HG02763 (cell line): ENCODE measurements around the gene CD300LD.
"Not testable (repeated sequence)": the region's sequence is repeated elsewhere in the genome, so short reads cannot be mapped to it uniquely, and the experiment has no call there.

ENCODE experiments used
- ATAC-seq: cut with Tn5 transposase; IDR thresholded peaks from one replicate; pipeline ENCODE4 v1.9.1; 2021; ENCODE audit warnings: mild to moderate bottlenecking, moderate library complexity; ENCODE audit not compliant: unreplicated experiment

Gene CD300LD

DNA sequence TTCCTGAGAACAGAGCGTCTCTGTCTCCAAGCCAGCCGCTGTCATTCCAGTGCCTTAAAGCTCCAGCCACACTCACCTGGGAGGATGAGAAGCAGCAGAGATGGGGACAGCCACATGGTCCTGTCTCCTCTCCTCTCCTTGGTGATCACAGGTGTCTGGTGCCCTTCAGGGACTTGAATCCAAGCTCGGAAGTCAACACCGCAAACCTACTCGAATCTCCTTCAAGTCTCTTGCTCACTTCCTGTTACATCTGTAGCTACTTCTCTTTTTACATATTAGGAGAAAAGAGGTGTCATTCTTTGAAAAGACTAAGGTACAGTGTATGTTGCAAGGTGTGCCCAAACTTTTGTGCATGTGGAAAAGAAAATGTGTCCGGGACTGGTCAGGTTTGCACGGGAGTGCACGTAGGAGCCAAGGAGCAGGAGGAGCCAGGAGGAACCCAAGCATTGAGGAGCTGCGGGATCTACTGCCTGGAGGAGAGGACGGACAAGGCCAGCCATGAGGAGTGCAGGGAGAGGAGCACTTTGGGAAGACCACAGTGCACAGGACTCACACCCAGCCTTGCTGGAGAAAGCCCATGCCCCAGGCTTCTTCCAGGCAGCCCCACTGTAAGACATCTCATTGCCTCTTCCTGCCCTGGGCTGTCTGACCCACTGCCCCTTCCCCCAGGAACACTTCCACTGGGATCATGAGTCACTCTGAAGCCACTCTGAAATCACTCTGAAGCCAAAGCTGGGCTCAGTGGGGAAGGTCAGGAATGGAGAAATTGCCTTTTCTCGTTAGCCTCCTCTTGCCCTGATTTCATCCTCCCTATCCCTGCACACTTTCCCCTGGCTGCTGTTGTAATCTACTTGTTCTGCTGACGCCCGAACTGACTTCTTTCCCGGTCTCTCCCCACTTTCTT is at the start of gene CD300LD:
Gene CD300LD, minus strand, starts transcription at position 197 of the 904 bp plus-strand sequence. Its CDS starts 81 bp downstream, at position 116.
- ATAC-seq = no peak

DNA sequence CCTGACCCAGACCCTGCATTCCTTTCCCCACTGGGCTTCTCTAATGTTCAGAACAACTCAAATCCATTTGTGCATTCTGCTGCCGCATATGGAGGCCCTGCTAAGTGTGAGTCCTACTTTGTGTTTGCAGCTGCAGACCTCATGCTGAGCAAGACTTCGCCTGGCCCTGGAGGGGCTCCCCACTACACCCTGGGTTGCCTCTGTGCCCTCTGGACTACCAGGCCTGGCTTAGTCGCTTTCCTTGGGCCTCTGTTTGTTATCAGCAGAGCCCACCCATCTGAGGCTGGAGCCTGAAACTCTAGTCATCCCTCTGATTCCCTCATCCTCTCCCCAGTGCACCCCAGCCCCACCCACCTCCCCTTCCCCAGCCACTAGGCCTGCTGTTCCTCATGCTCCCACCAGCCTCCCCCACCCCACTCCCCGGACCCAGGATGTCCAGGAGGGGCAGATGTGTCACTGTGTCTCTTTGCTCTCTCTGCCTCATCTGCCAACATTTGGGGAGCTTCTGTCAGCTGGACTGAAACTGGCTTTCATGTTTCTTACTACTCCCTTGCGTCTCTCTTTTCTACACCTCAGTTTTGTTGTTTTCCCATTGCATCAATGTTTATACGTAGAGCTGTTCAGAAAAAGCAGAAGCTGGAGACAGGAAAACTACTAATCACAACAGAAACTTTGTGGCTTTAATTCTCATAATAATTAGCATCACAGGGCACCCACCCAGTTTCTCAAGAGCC is 49.3 kb upstream of the CD300LD start:
- ATAC-seq = no peak

DNA sequence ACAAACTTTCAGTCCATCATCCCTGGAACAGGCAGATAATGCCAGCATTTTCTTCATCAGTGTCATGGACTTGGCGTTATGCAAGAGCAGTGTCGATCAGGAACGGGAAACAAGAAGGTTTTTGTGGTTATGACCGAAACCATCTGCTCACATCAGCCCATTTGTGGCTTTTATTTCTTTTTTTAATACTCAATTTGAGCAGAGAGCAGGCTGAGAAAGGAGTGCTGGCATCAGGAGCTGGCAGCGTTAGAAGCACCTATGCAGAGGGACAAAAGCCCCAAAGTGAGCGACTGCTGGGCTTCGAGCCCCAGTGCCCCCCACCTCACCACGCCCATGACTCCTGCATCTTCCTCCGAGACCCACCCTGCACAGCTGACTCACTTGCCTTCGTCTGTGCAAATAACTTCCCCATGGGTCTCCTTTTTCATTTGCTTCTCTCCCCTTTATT is 47.6 kb upstream of the CD300LD start:
- ATAC-seq = no peak

DNA sequence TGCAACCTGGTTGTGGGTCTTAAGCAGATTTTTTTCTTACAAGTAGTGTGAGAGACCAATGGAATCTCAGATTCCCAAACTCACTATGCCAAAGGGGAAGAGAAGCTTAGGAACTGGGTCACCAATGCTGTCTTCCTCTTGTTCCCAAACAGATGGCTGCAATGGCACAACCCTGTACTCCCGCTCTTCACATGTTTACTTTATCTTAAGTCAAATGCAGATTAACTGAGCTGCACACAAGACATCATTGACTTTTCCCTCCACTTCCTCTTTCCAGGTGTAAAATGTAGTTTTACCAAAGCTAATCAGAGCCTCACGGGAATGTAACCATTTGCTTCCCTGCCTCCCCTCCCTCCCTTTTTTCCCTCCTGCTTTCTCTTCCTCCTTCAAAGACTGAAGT is 45.8 kb upstream of the CD300LD start:
- no peak for ATAC-seq

DNA sequence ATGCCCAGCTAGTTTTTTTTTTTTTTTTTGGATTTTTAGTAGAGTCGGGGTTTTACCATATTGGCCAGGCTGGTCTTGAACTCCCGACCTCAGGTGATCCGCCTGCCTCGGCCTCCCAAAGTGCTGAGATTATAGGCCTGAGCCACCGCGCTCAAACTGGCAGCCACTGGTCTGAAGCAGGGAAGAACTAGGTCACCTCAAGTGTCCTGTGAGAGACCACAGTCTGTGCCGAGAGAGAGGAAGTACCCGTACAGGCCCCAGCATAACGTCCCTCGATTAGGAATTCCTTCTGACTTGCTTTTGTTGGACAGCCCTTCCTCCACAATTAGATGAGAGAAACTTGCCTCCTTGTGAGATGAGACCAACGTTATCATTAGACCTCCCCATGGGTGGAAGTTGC is 45.2 kb upstream of the CD300LD start:
- ATAC-seq = no peak

GRCh38 chr17:74636541-74637085 is 44.5 kb upstream of the CD300LD start:
- ATAC-seq = not testable (repeated sequence)

DNA sequence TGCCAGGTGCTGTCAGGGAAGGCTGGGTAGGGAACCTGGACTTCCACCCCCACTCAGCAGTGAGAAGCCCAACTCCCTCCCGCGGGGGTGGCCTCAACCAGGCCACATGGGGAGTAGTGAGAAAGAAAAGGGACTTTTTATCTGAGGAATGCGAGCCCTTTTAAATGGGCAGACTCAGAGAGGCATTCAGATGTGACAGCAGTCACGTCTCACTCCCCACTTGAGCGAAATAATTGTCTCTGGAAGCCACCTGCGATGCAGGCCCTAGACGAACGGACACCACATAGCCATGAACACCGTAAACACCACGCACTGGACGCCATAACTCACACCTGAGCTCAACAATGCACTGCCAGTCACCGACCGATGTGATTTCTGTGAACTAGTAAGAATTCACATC is 43.3 kb upstream of the CD300LD start:
- ATAC-seq = no peak

DNA sequence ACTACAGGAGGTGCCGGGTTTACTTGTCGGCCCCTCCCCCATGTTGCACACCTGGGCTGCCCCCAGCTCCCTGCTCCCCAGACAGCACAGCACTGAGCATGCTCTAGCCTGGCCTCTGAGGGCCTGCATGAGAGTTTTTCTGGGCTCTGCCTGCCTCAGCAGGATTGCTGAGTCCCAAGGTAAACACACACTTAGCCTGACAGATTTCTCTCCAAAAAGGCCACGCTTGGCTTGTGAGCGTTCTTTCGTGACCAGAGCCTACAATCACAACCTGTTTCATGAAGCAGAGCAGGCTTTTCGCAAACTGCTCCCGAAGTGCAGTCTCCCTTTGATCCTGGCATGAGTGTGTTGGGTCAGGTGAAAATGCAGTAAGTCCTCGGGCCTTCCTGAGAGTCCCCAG is 41.2 kb upstream of the CD300LD start:
- ATAC-seq = no peak

GRCh38 chr17:74632617-74633016 is 40.5 kb upstream of the CD300LD start:
- ATAC-seq = no peak

GRCh38 chr17:74631468-74632450 is 39.7 kb upstream of the CD300LD start:
- ATAC-seq = no peak

DNA sequence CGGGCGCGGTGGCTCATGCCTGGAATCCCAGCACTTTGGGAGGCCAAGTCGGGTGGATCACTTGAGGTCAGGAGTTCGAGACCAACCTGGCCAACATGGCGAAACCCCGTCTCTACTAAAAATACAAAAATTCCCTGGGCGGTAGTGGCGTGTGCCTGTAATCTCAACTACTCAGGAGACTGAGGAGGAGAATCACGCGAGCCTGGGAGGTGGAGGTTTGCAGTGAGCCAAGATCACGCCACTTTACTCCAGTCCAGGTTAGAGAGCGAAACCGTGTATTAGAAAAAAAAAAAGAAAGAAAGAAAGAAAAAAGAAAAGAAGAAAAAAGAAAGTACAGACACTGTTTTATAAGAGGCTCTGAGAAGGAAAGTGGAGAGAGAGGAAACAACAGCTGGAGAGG is 38.2 kb upstream of the CD300LD start:
- not testable (repeated sequence) for ATAC-seq

DNA sequence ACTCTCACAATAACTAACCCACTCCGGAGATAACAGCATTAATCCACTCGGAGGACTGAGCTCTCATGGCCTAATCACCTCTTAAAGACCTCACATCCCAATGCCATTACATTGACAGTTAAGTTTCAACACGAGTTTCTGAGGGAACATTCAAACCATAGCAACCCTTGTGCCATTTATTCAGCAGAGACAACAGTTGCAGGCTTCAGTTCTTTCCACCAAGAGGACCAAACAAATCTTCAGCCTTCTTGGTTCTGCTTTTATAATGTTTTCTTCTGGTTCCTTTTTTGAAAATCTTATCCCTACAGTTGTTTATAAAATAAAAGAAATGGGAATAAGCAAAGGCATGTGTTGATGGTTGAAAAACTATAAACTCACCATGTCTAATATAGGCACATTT is 33.6 kb upstream of the CD300LD start:
- ATAC-seq = no peak

DNA sequence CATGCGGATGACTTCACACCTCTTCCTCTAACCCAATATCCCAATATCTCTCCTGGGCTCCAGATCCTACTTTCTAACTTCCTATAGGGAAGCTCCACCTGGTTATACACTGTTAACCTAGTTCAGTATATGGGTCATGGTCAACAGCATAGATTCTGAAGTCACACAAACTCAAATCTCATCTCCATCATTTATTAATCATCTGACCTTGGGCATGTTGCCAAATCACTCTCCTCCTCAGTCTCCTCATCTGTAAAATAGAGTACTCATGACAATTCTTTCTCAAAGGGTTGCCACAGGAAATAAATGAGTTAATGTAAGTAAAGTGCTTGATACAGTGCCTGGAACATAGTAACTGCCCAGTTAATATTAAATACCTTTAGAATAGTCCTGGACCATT is 32.0 kb upstream of the CD300LD start:
- no peak for ATAC-seq

DNA sequence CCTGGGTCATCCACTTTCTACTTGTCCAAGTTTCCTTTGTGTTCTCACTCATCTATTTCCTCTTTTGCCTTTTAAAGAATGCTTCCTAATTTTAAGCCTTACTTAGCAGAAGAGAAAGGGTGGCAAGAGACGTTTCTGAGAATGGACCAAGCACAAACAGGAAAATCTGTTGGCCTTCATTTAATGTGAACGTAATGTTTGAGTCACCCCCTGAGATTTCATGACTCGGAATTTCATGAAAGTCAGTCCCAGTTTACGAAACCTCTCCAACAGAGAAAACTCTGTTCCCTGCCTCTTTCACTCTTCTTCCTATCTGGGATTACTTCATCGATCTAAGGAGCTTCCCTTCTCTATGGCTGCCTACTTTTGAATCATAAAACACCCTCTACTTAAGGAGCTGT is 31.6 kb upstream of the CD300LD start, which contains the start of gene CD300E:
Gene CD300E, minus strand, starts transcription at position 46 of the 401 bp plus-strand sequence. CDS start 117 bp downstream, outside the sequence.
- ATAC-seq = no peak

GRCh38 chr17:74619077-74619673 is 27.1 kb upstream of the CD300LD start:
- no peak for ATAC-seq

DNA sequence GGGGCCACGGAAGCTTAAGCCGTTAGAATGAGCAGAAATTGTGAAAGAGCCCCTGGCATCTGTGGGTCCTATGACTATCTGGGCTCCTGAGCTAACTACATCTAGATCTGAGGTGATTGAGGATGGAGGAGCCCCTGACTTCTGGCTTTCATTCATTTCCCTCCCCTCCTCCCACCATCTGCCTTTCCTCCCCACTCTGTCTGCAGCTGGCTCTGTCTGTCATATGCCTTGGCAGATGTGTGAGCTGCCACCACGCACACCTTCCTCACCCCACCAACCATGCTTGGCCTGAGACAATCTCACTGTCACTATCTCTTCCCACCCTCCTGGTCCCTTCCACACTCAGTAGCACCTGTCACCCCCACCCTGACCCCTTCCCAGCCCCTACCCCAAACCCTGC is 26.4 kb upstream of the CD300LD start:
- no peak for ATAC-seq

DNA sequence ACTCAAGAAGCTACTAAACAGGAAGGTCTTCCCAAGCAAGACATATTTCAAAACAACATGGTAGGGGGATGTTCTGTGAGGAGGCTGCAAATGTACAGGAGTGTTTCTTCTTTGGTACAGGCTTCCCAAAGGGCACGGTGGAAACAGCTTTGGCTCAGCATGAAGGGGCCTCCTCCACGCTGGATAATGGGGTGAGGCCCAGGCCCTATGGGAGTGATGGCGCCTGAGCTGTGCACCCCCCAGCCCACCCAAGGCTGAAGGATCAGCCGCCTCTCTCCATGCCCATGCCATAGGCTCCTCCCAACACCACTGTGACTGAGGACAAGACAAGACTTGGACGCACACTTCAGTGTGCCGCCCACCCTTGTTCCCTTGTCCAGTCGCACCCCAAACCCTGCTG is 24.6 kb upstream of the CD300LD start:
- ATAC-seq = no peak

DNA sequence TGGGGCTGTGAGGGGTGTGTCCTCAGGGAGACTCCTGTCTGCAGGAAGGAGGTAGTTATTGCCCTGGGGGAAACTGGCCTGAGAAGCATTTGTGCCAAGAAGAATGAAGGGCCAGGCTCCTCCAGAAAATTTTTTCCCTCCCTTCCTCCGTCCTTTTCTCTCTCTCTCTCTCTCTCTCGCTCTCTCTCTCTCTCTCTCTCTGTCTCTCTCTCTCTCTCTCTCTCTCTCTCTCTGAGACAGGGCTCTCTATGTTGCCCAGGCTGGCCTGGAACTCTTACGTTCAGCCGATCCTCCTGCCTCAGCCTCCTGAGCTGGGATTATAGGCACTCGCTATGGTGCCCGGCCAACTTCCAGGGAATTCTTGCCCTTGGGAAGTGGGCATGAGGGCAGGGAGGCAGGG is 20.0 kb upstream of the CD300LD start:
- ATAC-seq = no peak

DNA sequence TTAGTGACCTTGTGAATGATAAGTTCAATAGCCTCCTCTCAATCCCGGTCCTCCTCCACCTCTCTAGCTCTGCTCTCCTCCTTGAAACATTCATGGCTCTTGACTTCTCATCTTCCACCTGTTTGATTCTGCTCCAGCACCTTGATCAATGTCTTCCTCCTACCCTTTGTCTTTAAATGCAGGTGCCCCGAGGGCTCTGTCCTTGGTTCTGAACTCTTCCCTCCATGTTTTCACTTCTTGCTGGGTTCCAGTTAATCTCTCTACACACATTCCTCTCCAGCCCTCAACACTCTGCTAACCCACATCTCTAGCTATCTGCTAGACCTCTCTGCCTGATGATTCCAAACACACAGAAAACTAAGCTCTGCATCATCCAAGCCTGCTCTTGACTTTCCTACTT is 18.0 kb upstream of the CD300LD start:
- ATAC-seq = no peak

GRCh38 chr17:74608511-74608910 is 16.4 kb upstream of the CD300LD start:
- no peak for ATAC-seq
